KOPT-K1 (cell line): ENCODE data around the gene PAFAH1B1.

Experiments
- H3K27ac ChIP-seq: fragments of 200-600 bp; sonication (generic); 2 replicates; pipeline ENCODE4 v1.5.1; 2016; ENCODE audit warnings: antibody characterized with exemption, mild to moderate bottlenecking, low read depth, low read length; ENCODE audit not compliant: poor library complexity, severe bottlenecking
- H3K36me3 ChIP-seq: fragments of 200-600 bp; sonication (generic); 2 replicates; pipeline ENCODE4 v1.5.1; 2017; ENCODE audit warnings: antibody characterized with exemption, mild to moderate bottlenecking, low read length, moderate library complexity; ENCODE audit not compliant: insufficient read depth
- H3K9me3 ChIP-seq: fragments of 200-600 bp; sonication (generic); 2 replicates; pipeline ENCODE4 v1.5.1; 2017; ENCODE audit warnings: antibody characterized with exemption, low read length, mild to moderate bottlenecking; ENCODE audit not compliant: insufficient read depth, poor library complexity, severe bottlenecking

The PAFAH1B1 gene

DNA sequence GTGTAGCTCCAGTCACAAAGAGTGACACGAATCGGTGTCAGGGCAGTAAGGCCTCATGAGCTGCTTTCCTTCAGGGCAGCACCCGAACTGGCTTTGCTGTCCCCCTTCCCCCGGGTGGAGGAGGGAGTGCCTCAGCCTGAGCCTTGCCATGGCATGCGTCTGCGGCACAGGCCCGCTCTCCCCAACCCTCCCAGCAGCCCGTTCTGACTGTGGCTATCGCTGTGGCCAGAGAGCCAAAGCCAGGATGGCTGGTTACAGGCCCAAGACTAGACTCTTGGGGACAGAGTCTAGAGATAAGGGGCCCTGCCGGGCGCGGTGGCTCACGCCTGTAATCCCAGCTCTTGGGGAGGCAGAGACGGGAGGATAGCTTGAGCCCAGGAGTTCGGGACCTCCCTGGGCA lies 92.2 kb downstream of the PAFAH1B1 start:
- H3K36me3 ChIP-seq: peaks cover 73% of the 10 kb centered on the region
- no peaks in the 10 kb centered on the region for H3K9me3 ChIP-seq
- no peak overlapping the region for H3K27ac ChIP-seq

DNA sequence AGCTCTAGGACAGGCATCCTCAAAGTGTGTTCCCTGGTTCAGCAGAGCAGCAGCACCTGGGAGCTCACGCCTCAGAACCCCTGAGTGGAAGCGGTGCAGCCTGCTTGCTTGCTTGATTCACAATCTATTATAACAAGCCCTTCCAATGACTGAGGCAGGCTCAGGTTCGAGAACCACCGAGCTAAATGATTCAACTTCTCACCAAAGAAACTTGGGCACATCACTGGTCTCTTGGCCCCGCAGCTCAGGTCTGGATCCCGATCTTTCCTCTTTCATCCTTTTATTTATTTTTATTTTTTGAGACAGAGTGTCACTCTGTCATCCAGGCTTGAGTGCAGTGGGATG lies 93.6 kb downstream of the PAFAH1B1 start:
- H3K9me3 ChIP-seq: no peaks in the 10 kb centered on the region
- H3K27ac ChIP-seq: no peak overlapping the region
- H3K36me3 ChIP-seq: peaks cover 70% of the 10 kb centered on the region

DNA sequence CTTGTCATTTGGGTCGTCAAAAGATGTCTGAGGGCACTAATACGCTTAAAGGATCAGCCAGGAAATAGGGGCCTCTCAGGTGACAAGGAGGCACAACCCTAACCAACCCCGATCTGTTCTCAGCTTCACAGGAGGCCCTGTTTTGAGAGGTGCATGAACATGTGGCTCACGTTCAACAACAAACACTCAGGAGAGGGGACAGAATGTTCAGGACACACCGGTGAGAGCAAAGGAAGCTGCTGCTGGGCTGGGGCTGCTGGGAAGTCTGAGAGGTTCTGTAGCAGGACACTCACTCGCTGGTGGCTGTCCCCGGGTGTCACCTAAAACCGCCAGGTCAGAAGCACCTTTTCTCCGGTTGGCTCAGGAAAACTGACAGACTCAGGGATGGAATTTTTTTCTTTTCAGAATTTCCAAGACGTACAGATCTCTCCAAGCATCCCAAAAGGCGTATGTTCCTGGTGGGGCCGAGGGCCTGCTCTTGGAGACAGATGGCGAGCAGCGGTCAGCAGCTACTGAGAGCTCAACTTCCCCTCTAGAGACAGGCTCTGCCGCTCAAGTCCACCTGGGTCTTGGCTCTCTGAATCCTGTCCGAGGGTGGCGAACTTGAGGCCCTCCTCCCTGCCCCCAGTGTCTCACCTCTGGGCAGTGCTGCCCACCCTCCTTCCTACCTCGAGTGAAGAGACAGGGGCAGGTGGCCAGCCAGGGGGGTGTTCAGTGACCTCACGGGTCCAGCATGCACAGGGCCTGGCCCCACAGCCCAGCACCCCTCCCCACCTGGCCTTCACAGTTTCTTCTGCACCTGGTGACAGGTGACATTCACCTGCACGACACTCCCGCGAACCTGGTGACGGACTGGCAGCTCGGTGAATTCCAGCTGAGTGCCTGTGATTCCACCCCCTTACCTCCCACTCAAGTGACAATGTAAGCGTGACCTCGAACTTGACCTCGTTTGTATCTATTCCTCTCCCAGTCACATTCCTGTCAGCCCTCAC lies 95.2 kb downstream of the PAFAH1B1 start:
- Histone ChIP-seq H3K36me3 (peaks cover 70% of the 10 kb centered on the region), H3K9me3 (no peaks in the 10 kb centered on the region), H3K27ac (no peak overlapping the region)

GRCh38 chr17:2689411-2690164 lies 96.1 kb downstream of the PAFAH1B1 start:
- no peaks in the 10 kb centered on the region for H3K9me3 ChIP-seq
- peaks cover 69% of the 10 kb centered on the region for H3K36me3 ChIP-seq
- H3K27ac ChIP-seq: no peak overlapping the region

DNA sequence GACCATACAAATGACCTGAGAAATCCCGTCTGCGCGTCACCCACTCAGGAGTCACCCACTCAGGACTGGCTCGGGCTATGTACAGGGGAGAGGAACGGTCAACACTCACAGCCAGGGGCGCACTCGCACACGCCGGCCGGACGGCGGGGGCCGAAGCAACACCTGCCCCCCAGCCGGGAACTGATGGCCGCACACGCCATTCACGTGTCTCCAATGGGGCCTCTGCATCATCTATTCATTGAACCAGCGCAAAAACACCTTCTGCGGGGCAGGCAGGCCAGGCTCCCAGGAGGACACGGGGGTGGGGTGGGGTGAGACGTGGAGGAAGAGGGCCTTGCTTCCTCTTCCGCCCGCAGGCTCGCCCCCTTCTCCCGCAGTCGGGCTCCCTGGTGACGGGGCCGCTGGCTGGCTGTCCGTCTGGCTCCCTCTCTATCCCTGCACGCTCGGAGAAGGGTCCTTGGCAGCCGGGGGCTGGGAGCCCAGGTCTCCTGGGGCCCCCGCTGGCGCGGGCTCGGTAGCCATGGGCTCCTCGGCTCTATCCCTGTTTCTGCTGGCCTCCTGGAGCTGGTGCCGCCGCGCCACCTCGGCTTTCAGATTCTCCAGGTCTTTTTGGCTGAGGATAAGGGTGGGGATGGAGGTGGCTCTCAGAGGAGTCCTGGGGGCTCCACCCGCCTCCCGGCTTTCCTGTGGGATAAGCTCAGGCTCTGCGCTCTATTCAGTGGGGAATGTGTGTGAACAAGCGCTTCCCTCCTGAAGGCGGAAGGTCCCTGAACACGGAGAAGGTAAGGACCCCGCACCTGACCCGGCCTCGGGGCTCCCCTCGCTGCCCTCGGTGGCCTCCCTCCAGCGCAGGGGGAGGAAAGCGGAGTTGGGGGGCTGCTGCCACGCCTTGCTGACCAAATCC lies 97.0 kb downstream of the PAFAH1B1 start:
- Histone ChIP-seq H3K36me3 (peaks cover 69% of the 10 kb centered on the region), H3K27ac (no peak overlapping the region), H3K9me3 (no peaks in the 10 kb centered on the region)

GRCh38 chr17:2691069-2691871 lies 97.8 kb downstream of the PAFAH1B1 start:
- H3K27ac ChIP-seq: no peak overlapping the region
- peaks cover 77% of the 10 kb centered on the region for H3K36me3 ChIP-seq
- H3K9me3 ChIP-seq: no peaks in the 10 kb centered on the region

DNA sequence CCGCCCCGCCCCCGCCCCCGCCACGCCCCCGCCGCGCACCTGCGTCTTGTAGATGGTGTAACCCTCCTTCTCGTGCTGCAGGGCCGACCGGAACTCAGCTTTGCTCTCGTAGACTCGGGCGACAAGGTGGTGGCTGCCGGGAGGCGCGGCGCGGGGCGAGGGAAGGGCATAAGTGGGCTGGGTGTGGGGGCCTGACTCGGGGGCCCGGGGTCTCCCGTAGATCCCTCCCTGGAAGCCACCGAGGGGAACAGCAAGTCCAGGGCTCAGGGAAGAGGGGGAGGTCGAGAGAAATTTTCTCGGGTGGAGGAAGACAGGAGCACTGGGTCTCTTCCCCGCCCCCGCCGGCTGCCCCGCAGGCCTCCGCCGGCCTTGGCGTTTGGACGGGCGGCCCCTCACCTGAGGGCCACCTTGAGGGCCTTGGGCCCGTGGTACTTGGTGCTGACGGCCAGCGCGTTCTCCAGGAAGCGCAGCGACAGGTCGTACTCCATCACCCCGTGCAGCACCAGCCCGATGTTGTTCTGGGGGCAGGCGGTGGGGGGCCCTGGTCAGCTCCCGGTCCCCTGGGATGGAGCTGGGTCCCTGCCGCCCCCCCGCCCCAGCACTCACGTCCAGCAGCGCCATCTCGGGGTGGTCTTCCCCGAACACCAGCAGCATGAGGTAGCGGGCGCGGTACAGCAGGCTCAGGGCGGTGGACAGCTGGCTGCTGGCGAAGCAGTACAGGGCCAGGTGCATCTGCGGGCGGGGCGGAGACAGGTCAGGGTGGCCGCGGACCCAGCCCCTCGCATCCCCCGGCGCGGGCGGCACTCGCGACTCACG lies 98.7 kb downstream of the PAFAH1B1 start:
- no peak overlapping the region for H3K27ac ChIP-seq
- peaks cover 86% of the 10 kb centered on the region for H3K36me3 ChIP-seq
- no peaks in the 10 kb centered on the region for H3K9me3 ChIP-seq

DNA sequence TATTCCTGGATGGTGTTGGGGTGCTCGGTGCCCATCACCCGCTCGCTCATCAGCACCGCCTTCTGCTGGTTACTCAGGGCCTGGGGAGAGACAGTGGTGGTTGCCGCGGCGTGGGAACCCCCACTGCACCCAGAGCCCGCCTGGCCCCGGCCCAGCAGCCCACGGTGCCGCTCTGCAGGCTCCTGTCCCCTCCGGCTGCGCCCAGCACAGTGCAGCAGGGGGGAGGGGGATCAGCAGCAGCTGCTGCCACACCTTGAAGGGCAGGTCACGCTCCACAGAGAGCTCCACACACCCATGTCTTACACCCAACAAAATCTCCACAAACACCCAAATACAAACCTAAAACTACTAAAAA lies 99.3 kb downstream of the PAFAH1B1 start:
- Histone ChIP-seq H3K9me3 (no peaks in the 10 kb centered on the region), H3K27ac (no peak overlapping the region), H3K36me3 (peaks cover 92% of the 10 kb centered on the region)

GRCh38 chr17:2693561-2694380 lies 100.3 kb downstream of the PAFAH1B1 start:
- peaks cover 95% of the 10 kb centered on the region for H3K36me3 ChIP-seq
- no peak overlapping the region for H3K27ac ChIP-seq
- H3K9me3 ChIP-seq: no peaks in the 10 kb centered on the region

DNA sequence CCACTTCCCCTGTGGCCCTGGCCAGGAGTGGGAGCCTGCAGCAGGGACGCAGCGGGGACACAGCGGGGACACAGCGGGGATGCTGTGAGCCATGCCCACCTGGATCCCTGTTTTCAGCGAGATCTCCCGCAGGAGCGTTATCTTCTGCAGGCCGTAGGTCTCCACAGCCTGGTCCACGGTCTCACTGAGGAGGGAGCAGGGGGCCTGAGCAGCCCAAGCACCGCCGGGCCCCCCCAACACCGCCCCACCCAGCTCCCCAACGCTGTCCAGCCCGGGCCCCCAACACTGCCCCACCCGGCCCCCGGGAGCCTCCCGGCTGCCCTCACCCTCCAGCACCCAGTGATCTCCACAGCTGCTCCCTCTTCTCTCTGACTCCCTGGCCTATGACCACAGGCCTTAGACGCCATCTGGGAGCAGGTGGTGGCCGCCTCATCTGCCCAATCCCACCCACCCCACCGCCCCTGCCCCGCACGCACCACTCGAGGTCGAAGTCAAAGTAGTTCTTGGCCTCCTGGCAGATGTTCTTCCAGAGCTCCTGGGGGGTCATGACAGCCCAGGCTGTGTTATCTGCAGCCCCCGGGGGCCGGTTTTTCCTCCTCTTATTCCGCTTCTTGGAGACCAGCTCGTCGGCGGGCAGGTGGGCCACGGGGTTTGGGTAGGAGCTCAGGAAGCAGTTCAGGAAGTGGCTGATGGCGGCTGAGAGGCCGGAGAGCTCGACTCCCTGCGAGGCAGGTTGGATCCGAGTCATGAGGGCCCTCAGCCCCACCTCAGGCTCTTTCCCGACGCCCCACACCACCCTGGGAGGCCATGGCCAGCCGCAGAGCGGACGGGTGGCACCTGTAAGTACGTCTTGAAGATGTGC lies 101.2 kb downstream of the PAFAH1B1 start:
- Histone ChIP-seq H3K9me3 (no peaks in the 10 kb centered on the region), H3K36me3 (peaks cover 95% of the 10 kb centered on the region), H3K27ac (no peak overlapping the region)

DNA sequence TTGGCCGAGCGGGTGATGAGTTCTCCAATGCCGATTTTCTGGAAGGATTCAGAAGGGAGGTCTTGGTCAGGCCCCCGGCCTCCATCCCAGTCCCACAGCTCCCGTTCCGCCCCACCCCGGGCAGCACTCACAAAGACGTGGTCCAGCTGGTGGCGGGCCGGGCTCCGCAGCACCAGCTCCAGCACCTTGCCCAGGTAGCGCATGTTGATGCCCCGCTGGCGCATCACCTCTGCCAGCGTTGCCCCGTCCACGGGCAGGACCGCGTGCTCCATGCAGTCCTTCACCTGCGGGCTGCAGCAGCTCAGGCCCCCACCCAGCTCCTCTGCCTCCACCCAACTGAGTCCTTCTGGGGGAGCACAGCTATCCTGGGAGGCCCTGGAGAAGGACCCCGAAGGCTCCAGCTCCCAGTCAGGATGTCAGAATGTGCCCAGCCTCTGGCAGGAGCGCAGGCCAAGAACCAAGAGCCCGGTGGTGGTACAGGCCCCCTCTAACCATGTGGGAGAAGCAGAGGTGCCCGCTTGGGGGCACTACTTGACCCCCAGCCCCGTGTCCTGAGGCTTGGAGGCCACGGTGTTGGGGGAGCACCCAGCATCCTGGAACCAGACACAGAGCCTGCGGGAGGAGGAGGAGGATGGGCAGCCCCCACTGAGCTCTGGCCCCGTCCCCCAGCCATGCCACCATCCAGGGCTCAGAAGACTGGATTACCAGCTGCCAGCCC lies 101.9 kb downstream of the PAFAH1B1 start:
- Histone ChIP-seq H3K27ac (no peak overlapping the region), H3K9me3 (no peaks in the 10 kb centered on the region), H3K36me3 (peaks cover 95% of the 10 kb centered on the region)
